DOHH2 (cell line): ENCODE data around the gene KIAA1671.

Experiments used
- H3F3A ChIP-seq: fragments of 200-600 bp; sonication (generic), shearing (Covaris generic); 2 replicates; pipeline ENCODE4 v1.6.0; 2016; ENCODE audit warnings: antibody characterized with exemption, mild to moderate bottlenecking; ENCODE audit not compliant: control insufficient read depth, insufficient read depth
- H3K27ac ChIP-seq: fragments of 200-600 bp; sonication (generic); 2 replicates; pipeline ENCODE4 v1.5.1; 2014; ENCODE audit warnings: low read depth, mild to moderate bottlenecking, low read length, moderate library complexity
- H3K27me3 ChIP-seq: fragments of 200-600 bp; sonication (generic); 2 replicates; pipeline ENCODE4 v1.6.1; 2014; ENCODE audit warnings: mild to moderate bottlenecking, low read length, mixed read lengths; ENCODE audit not compliant: control insufficient read depth
- H3K36me3 ChIP-seq: fragments of 200-600 bp; sonication (generic); 2 replicates; pipeline ENCODE4 v1.6.1; 2014; ENCODE audit warnings: mild to moderate bottlenecking, low read length, moderate library complexity, mixed read lengths; ENCODE audit not compliant: control insufficient read depth
- H3K4me1 ChIP-seq: fragments of 200-600 bp; sonication (generic); 2 replicates; pipeline ENCODE4 v1.6.1; 2014; ENCODE audit warnings: mild to moderate bottlenecking, low read length, mixed read lengths; ENCODE audit not compliant: control insufficient read depth
- H3K4me2 ChIP-seq: fragments of 200-600 bp; sonication (generic); 2 replicates; pipeline ENCODE4 v1.6.0; 2014; ENCODE audit warnings: mild to moderate bottlenecking, low read length, moderate library complexity
- H3K4me3 ChIP-seq: fragments of 200-600 bp; sonication (generic); 2 replicates; pipeline ENCODE4 v1.5.1; 2014; ENCODE audit warnings: mild to moderate bottlenecking, low read length, mixed read lengths
- H3K79me2 ChIP-seq: fragments of 200-600 bp; sonication (generic); 2 replicates; pipeline ENCODE4 v1.6.1; 2014; ENCODE audit warnings: mild to moderate bottlenecking, low read length, mixed read lengths; ENCODE audit not compliant: control insufficient read depth
- H3K9me2 ChIP-seq: fragments of 200-600 bp; sonication (generic); replicated peaks from 2 replicates; pipeline ENCODE4 v1.6.1; 2014; ENCODE audit warnings: mild to moderate bottlenecking, low read length, mixed read lengths; ENCODE audit not compliant: control insufficient read depth
- H3K9me3 ChIP-seq: fragments of 200-600 bp; sonication (generic); 2 replicates; pipeline ENCODE4 v1.6.1; 2014; ENCODE audit warnings: antibody characterized with exemption, low read length, mixed read lengths; ENCODE audit not compliant: control insufficient read depth, insufficient read depth
- H4K20me1 ChIP-seq: fragments of 200-600 bp; sonication (generic); 2 replicates; pipeline ENCODE4 v1.6.0; 2014; ENCODE audit warnings: low read depth, mild to moderate bottlenecking, antibody characterized with exemption, low read length, moderate library complexity; ENCODE audit not compliant: control insufficient read depth, insufficient read depth
- EZH2phosphoT487 ChIP-seq: fragments of 200-600 bp; sonication (generic); IDR thresholded peaks from 2 replicates; pipeline ENCODE4 v1.6.1; 2017; ENCODE audit warnings: borderline replicate concordance, mild to moderate bottlenecking, antibody characterized with exemption, low read length, moderate library complexity, mixed read lengths
- TF ChIP-seq, protein P1 (sequence below): fragments of 200-600 bp; sonication (generic); IDR thresholded peaks from one replicate; pipeline ENCODE4 v1.5.1; 2014; ENCODE audit warnings: antibody characterized with exemption, mild to moderate bottlenecking, low read depth, low read length; ENCODE audit not compliant: poor library complexity, severe bottlenecking

Gene KIAA1671

DNA sequence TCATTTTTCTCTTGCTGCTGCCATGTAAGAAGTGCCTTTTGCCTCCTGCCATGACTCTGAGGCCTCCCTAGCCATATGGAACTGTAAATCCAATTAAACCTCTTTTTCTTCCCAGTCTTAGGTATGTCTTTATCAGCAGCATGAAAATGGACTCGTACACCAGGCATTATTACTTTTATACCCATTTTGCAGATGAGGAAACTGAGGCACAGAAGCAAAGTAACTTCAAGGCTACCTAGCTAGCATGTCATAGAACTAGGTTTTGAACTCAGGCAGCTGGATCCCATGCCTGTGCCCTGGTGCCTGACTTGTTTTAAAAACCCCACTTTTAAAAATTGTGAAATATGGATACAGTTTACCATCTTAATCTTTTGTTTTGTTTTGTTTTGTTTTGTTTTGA, 25.8 kb downstream of the KIAA1671 start:
- Histone ChIP-seq H3K4me2 (no peak overlapping the region), H3K27ac (no peak overlapping the region), H3K9me3 (no peaks in the 10 kb centered on the region)

DNA sequence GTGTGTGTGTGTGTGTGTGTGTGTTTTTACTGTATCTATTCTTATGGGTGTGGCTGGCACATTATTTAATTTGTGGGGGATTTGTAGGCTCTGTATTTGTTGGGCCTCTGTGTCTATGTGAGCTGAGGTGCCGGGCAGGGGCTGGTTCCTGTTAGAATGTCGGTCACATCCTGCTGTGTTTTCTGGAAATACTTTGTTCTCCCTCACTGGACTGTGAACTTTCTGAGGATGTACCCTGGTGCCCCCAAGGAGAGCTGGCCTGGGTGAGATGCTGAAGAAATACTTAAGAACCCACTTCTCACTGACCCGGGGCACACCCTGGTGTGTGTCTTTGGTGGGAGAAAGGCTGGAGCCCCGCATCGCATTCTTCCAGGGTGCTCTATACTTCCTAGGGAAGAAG, 28.6 kb downstream of the KIAA1671 start:
- Histone ChIP-seq H3K27ac (no peak overlapping the region), H3F3A (no peaks in the 10 kb centered on the region), H3K9me2 (no peaks in the 10 kb centered on the region), H3K36me3 (no peaks in the 10 kb centered on the region), H3K4me2 (no peak overlapping the region), H3K27me3 (no peaks in the 10 kb centered on the region; the same call in 1 of the 2 replicates), H3K9me3 (no peaks in the 10 kb centered on the region), H3K4me1 (peaks cover 6% of the 10 kb centered on the region; the same call in 1 of the 2 replicates), H3K4me3 (no peak overlapping the region), H3K79me2 (no peaks in the 10 kb centered on the region), H4K20me1 (no peaks in the 10 kb centered on the region)
- TF ChIP-seq, protein P1, sequence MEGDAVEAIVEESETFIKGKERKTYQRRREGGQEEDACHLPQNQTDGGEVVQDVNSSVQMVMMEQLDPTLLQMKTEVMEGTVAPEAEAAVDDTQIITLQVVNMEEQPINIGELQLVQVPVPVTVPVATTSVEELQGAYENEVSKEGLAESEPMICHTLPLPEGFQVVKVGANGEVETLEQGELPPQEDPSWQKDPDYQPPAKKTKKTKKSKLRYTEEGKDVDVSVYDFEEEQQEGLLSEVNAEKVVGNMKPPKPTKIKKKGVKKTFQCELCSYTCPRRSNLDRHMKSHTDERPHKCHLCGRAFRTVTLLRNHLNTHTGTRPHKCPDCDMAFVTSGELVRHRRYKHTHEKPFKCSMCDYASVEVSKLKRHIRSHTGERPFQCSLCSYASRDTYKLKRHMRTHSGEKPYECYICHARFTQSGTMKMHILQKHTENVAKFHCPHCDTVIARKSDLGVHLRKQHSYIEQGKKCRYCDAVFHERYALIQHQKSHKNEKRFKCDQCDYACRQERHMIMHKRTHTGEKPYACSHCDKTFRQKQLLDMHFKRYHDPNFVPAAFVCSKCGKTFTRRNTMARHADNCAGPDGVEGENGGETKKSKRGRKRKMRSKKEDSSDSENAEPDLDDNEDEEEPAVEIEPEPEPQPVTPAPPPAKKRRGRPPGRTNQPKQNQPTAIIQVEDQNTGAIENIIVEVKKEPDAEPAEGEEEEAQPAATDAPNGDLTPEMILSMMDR = no peak
- no peak for TF ChIP-seq EZH2phosphoT487

More for the DNA sequence above, 25.8 kb downstream of the KIAA1671 start:
- H4K20me1 ChIP-seq = no peaks in the 10 kb centered on the region
- H3K27me3 ChIP-seq = no peaks in the 10 kb centered on the region; the same call in 1 of the 2 replicates
- no peak overlapping the region for H3K4me3 ChIP-seq
- no peaks in the 10 kb centered on the region for H3K79me2 ChIP-seq
- TF ChIP-seq, protein P1 = no peak
- H3K4me1 ChIP-seq = no peaks in the 10 kb centered on the region
- H3F3A ChIP-seq = no peaks in the 10 kb centered on the region
- H3K36me3 ChIP-seq = no peaks in the 10 kb centered on the region
- no peaks in the 10 kb centered on the region for H3K9me2 ChIP-seq

DNA sequence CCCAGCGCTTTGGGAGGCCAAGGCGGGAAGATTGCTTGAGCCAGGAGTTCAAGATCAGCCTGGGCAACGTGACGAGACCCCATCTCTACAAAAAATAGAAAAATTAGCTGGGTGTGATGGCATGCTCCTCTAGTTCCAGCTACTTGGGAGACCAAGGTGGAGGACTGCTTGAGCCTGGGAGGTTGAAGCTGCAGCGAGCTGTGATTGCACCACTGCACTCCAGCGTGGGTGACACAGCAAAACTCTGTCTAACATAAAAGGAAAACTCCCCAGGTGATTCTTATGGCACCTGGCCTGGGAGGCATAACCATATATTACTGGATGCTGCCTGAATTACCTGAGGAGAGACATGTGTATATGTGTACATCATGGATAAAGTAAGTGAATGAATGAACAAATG, 29.1 kb downstream of the KIAA1671 start:
- Histone ChIP-seq H3K9me2 (no peaks in the 10 kb centered on the region), H3K79me2 (no peaks in the 10 kb centered on the region), H3K4me2 (no peak overlapping the region), H4K20me1 (no peaks in the 10 kb centered on the region), H3K27me3 (no peaks in the 10 kb centered on the region; the same call in 1 of the 2 replicates), H3K4me1 (peaks cover 6% of the 10 kb centered on the region; the same call in 1 of the 2 replicates), H3K36me3 (no peaks in the 10 kb centered on the region), H3F3A (no peaks in the 10 kb centered on the region), H3K27ac (no peak overlapping the region), H3K4me3 (no peak overlapping the region), H3K9me3 (no peaks in the 10 kb centered on the region)
- TF ChIP-seq, protein P1 = no peak
- TF ChIP-seq EZH2phosphoT487 = no peak
